GM23248 (cell line): ENCODE measurements around the gene FNDC7. TPM values are rescaled to one million over a fixed set of nuclear protein-coding genes. Genes with fewer than 3 reads are reported as not detected.

Source experiments
- DNase-seq: peaks from one replicate; pipeline ENCODE4 v3.0.0-alpha.2; 2015
- H2AFZ ChIP-seq: fragments of 200-600 bp; sonication (generic); 2 replicates; pipeline ENCODE4 v1.6.1; 2016; ENCODE audit warnings: antibody characterized with exemption
- H3F3A ChIP-seq: fragments of 200-600 bp; sonication (generic); 2 replicates; pipeline ENCODE4 v1.6.1; 2016; ENCODE audit warnings: mild to moderate bottlenecking, antibody characterized with exemption, mixed run types; ENCODE audit not compliant: insufficient read depth
- H3K27ac ChIP-seq: fragments of 200-600 bp; sonication (generic); 2 replicates; pipeline ENCODE4 v1.5.1; 2016; ENCODE audit warnings: mild to moderate bottlenecking
- H3K27me3 ChIP-seq: fragments of 200-600 bp; sonication (generic); replicated peaks from 2 replicates; pipeline ENCODE4 v1.6.1; 2016; ENCODE audit warnings: mild to moderate bottlenecking; ENCODE audit not compliant: insufficient read depth
- H3K36me3 ChIP-seq: fragments of 200-600 bp; sonication (generic); 2 replicates; pipeline ENCODE4 v1.6.1; 2016; ENCODE audit warnings: low read depth, mild to moderate bottlenecking
- H3K4me1 ChIP-seq: fragments of 200-600 bp; sonication (generic); 2 replicates; pipeline ENCODE4 v1.6.1; 2016; ENCODE audit warnings: mild to moderate bottlenecking; ENCODE audit not compliant: insufficient read depth
- H3K4me2 ChIP-seq: fragments of 200-600 bp; sonication (generic); one replicate; pipeline ENCODE4 v1.6.1; 2016; ENCODE audit warnings: mild to moderate bottlenecking; ENCODE audit not compliant: unreplicated experiment
- H3K4me3 ChIP-seq: fragments of 200-600 bp; sonication (generic); 2 replicates; pipeline ENCODE4 v1.5.1; 2016; ENCODE audit warnings: mild to moderate bottlenecking
- H3K79me2 ChIP-seq: fragments of 200-600 bp; sonication (generic); 2 replicates; pipeline ENCODE4 v1.6.1; 2016; ENCODE audit warnings: mild to moderate bottlenecking; ENCODE audit not compliant: insufficient read depth
- H3K9ac ChIP-seq: fragments of 200-600 bp; sonication (generic); 2 replicates; pipeline ENCODE4 v1.6.1; 2016; ENCODE audit warnings: mild to moderate bottlenecking
- H3K9me2 ChIP-seq: fragments of 200-600 bp; sonication (generic); 2 replicates; pipeline ENCODE4 v1.6.1; 2016; ENCODE audit warnings: mixed run types, mild to moderate bottlenecking, moderate library complexity; ENCODE audit not compliant: insufficient read depth
- H3K9me3 ChIP-seq: fragments of 200-600 bp; sonication (generic); one replicate; pipeline ENCODE4 v1.6.1; 2017; ENCODE audit warnings: low read depth
- H4K20me1 ChIP-seq: fragments of 200-600 bp; sonication (generic); 2 replicates; pipeline ENCODE4 v1.6.0; 2016; ENCODE audit not compliant: insufficient read depth
- EZH2 ChIP-seq: fragments of 200-600 bp; sonication (generic); IDR thresholded peaks from 2 replicates; pipeline ENCODE4 v1.6.1; 2018; ENCODE audit warnings: antibody characterized with exemption, mild to moderate bottlenecking; ENCODE audit not compliant: insufficient read depth, poor library complexity, severe bottlenecking
- EZH2phosphoT487 ChIP-seq: fragments of 200-600 bp; sonication (generic); IDR thresholded peaks from 2 replicates; pipeline ENCODE4 v1.6.1; 2018; ENCODE audit warnings: antibody characterized with exemption, moderate library complexity, mild to moderate bottlenecking, low read depth; ENCODE audit not compliant: insufficient read depth
- WGBS, 2 experiments: methylation state at CpG; one replicate each; pipeline ENCODE4 v1.1.6; 2015 to 2017; ENCODE audit warnings: low lambda C conversion rate in 2 of 2, low coverage in 1 of 2; ENCODE audit errors: missing lambda C conversion rate in 2 of 2; 5-methylcytosine and 5-hydroxymethylcytosine counted together
- in situ Hi-C: fragments of 300-500 bp; cut with MboI; formaldehyde crosslinking; loops from 2 replicates; pipeline ENCODE4 v1.15.0; 2020
- polyA plus RNA-seq: library from polyadenylated mRNA; unstranded; fragments of >200 nt; fragmentation: Nextera tagmentation; extraction: Ambion mirVana; gene quantifications from 2 replicates; pipeline ENCODE4 v1.2.1, GENCODE V29; 2016
- total RNA-seq: library from RNA; depleted of rRNA; stranded (reverse); fragments of >200 nt; shearing (Covaris generic); gene quantifications from 2 replicates; pipeline ENCODE4 v1.2.3, GENCODE V29; 2014

FNDC7 gene
- total and polyA plus RNA-seq, 2 experiments from 2014 or later, result not detected

DNA sequence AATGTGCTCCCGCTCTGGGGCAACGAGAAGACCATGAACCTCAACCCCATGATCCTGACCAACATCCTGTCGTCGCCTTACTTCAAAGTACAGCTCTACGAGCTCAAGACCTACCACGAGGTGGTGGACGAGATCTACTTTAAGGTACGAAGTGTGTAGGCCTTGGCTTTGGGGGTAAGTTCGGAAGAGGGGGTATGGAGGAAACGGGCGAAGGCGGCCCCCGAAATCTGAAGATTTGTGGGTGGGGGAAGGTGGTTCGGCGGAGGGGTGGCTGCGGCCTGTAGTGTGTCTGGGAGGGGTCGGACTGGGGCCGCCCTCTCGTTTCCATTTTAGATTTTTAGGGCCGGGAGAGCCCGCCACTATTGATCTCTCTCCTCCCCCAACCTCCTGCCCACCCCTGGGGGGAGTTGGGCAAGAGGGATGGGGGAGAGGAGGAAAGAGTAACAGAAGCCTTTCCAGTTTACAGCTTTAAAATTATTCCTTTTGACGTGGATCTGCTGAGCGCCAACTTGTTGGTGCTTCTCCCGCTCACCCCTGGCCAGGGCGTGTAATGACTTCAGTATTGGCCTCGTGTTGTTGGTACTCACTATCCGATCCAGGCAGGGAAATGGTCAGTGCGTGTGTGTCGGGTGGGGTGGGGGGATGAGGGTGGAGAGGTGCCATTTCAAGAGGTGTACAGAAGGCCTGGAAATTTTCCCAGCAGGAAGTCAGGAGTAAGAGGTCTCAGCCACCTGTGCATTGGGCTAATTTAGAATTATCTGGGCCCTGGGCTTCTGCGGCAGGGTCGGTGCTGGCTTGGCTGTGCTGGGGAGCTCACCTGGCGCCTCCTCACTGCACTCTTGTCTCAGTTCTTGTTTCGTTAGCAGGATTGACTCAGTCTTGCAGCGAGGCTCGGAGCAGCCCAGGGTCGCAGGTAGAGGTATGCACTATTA is 19.7 kb upstream of the FNDC7 start:
- H3K9me3 ChIP-seq, result no peaks in the 10 kb centered on the region
- H3K4me2 ChIP-seq, result peak overlapping the region; percentile 98
- peaks cover 18% of the 10 kb centered on the region for H3K4me1 ChIP-seq
- no peaks in the 10 kb centered on the region for H3K27me3 ChIP-seq
- peak overlapping the region; percentile 97 for H2AFZ ChIP-seq
- WGBS, 2 experiments, result 2 to 4% methylated on average over 33 to 36 of the region's 36 CpGs
- peak overlapping the region; percentile 87 for H3K9ac ChIP-seq
- H3F3A ChIP-seq, result 0 out of 2 replicates have a peak, but pooled peaks cover 9% of the 10 kb centered on the region
- H4K20me1 ChIP-seq, result peaks cover 5% of the 10 kb centered on the region; the same call in 1 of the 2 replicates
- in situ Hi-C loops, result no loop called here
- peak; percentile 80 for DNase-seq
- H3K36me3 ChIP-seq, result peaks cover 26% of the 10 kb centered on the region
- H3K4me3 ChIP-seq, result peak overlapping the region; percentile 92
- peak overlapping the region; percentile 89 for H3K27ac ChIP-seq
- TF ChIP-seq EZH2, result no peak
- TF ChIP-seq EZH2phosphoT487, result no peak
- peaks cover 71% of the 10 kb centered on the region for H3K79me2 ChIP-seq
- no peaks in the 10 kb centered on the region for H3K9me2 ChIP-seq

DNA sequence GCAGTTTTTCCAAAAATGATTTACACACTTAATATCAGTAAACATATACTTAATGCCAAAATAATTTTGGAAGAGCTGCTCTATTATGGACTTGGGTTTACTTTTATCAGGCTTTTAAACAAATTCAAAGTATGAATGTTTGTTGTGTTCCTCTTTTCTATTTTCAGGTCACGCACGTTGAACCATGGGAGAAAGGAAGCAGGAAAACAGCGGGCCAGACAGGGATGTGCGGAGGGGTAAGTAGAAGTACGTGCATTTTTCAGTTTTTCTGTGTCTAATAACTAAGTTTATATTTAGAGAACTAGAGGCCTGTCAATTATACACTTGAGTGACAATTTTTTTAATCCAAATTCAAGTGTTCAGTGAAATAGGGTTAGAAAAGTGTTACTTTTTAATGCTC is 17.2 kb upstream of the FNDC7 start:
- H3K36me3 ChIP-seq, result peaks cover 51% of the 10 kb centered on the region
- in situ Hi-C loops, result no loop called here

DNA sequence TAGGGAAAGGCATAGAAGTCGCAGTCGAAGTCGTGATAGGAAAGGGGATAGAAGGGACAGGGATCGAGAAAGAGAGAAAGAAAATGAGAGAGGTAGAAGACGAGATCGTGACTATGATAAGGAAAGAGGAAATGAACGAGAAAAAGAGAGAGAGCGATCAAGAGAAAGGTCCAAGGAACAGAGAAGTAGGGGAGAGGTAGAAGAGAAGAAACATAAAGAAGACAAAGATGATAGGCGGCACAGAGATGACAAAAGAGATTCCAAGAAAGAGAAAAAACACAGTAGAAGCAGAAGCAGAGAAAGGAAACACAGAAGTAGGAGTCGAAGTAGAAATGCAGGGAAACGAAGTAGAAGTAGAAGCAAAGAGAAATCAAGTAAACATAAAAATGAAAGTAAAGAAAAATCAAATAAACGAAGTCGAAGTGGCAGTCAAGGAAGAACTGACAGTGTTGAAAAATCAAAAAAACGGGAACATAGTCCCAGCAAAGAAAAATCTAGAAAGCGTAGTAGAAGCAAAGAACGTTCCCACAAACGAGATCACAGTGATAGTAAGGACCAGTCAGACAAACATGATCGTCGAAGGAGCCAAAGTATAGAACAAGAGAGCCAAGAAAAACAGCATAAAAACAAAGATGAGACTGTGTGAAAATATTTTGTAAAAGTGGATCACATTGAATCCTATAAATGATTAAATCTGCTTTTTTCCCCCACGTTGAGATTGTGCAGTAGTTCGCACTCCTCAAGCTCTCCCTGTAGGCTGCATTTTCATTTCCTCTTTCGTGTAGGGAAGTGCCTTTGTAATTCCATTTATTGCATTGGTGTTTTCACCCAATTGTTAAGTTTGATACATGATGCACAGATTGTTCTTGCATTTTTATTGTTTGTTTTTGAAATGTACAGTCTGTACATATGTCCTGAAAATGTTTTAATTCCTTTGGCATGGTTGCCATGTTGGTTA is 13.1 kb upstream of the FNDC7 start:
- 92 to 95% methylated on average over 22 of the region's 22 CpGs for WGBS, 2 experiments
- in situ Hi-C loops, result no loop called here
- no peaks in the 10 kb centered on the region for H3K9me2 ChIP-seq
- H3K9ac ChIP-seq, result no peak overlapping the region
- H3K4me1 ChIP-seq, result peaks cover 24% of the 10 kb centered on the region
- H3K36me3 ChIP-seq, result peaks cover 64% of the 10 kb centered on the region
- peaks cover 47% of the 10 kb centered on the region for H3K79me2 ChIP-seq
- peaks cover 5% of the 10 kb centered on the region; the same call in 1 of the 2 replicates for H4K20me1 ChIP-seq
- no peaks in the 10 kb centered on the region for H3K27me3 ChIP-seq
- no peak overlapping the region for H3K4me3 ChIP-seq
- no peak overlapping the region for H3K4me2 ChIP-seq
- no peaks in the 10 kb centered on the region for H3K9me3 ChIP-seq
- TF ChIP-seq EZH2 (no peak), EZH2phosphoT487 (no peak)
- no peak overlapping the region for H2AFZ ChIP-seq
- no peak for DNase-seq
- H3K27ac ChIP-seq, result no peak overlapping the region
- H3F3A ChIP-seq, result peaks cover 66% of the 10 kb centered on the region

More for the DNA sequence above, 17.2 kb upstream of the FNDC7 start:
- no peak for DNase-seq
- no peaks in the 10 kb centered on the region for H3K27me3 ChIP-seq
- no peaks in the 10 kb centered on the region for H3K9me2 ChIP-seq
- H3K4me3 ChIP-seq, result peak overlapping the region; percentile 92; the same call in 1 of the 2 replicates
- peaks cover 18% of the 10 kb centered on the region for H3K4me1 ChIP-seq
- H3K9ac ChIP-seq, result peak overlapping the region; percentile 87
- 74 to 82% methylated on average over 5 of the region's 5 CpGs for WGBS, 2 experiments
- H3K9me3 ChIP-seq, result no peaks in the 10 kb centered on the region
- peaks cover 85% of the 10 kb centered on the region for H3K79me2 ChIP-seq
- peaks cover 5% of the 10 kb centered on the region; the same call in 1 of the 2 replicates for H4K20me1 ChIP-seq
- H2AFZ ChIP-seq, result no peak overlapping the region
- TF ChIP-seq EZH2phosphoT487 (no peak), EZH2 (no peak)
- H3F3A ChIP-seq, result peaks cover 25% of the 10 kb centered on the region
- peak overlapping the region; percentile 98 for H3K4me2 ChIP-seq
- H3K27ac ChIP-seq, result no peak overlapping the region
